Esophagus squamous epithelium (tissue), 5 donors: ENCODE results near the gene KCNN4. TPM values are rescaled to one million over a fixed set of nuclear protein-coding genes. Genes with fewer than 3 reads are reported as not detected.
A peak's percentile ranks its signal among the peaks of the same experiment; 100 is the strongest.

ENCODE experiments used
- DNase-seq: peaks from one replicate; lab custom pipeline; 2025; lab: John Stamatoyannopoulos, UW
- H3K27ac ChIP-seq, 4 donors: fragments of 200-600 bp; sonication (generic); one replicate each; pipeline ENCODE4 v1.5.1; 2016 to 2019; ENCODE audit warnings: mild to moderate bottlenecking in 1 of 4
- H3K27me3 ChIP-seq, 4 donors: fragments of 200-600 bp; sonication (generic); 1 replicate in 3 of 4; 2 replicates in 1 of 4; pipeline versions ENCODE4 v1.5.1 to v1.6.0; 2017 to 2021; ENCODE audit warnings: antibody characterized with exemption in 1 of 4
- H3K36me3 ChIP-seq, 3 donors: fragments of 200-600 bp; sonication (generic); one replicate each; pipeline ENCODE4 v1.5.1; 2016 to 2019
- H3K4me1 ChIP-seq, 3 donors: fragments of 200-600 bp; sonication (generic); one replicate each; pipeline ENCODE4 v1.5.1; 2017 to 2019
- H3K4me3 ChIP-seq, 4 donors: fragments of 200-600 bp; sonication (generic); 1 replicate in 3 of 4; 2 replicates in 1 of 4; pipeline ENCODE4 v1.5.1; 2016 to 2019; ENCODE audit warnings: mild to moderate bottlenecking in 2 of 4, moderate library complexity in 1 of 4
- H3K9me3 ChIP-seq, 3 donors: fragments of 200-600 bp; sonication (generic); one replicate each; pipeline ENCODE4 v1.5.1; 2016 to 2019
- CTCF ChIP-seq, 6 experiments: fragments of 450-650 bp in 4 of 6; fragments of 200-600 bp in 2 of 6; sonication (generic) in 2 of 6; IDR thresholded peaks; one replicate each; pipeline ENCODE4 v1.5.1; 2016 to 2019; ENCODE audit warnings: antibody characterized with exemption in 6 of 6, mild to moderate bottlenecking in 4 of 6, moderate library complexity in 4 of 6
- POLR2A ChIP-seq, 4 donors: fragments of 450-650 bp; IDR thresholded peaks; one replicate each; pipeline ENCODE4 v1.6.1; 2017; ENCODE audit warnings: antibody characterized with exemption in 4 of 4, mild to moderate bottlenecking in 4 of 4, moderate library complexity in 3 of 4
- WGBS, 2 donors: methylation state at CpG; one replicate each; pipeline ENCODE4 v1.1.5; 2018; 5-methylcytosine and 5-hydroxymethylcytosine counted together
- intact Hi-C: fragments of 100-400 bp; cut with DNase I; formaldehyde crosslinking; loops from one replicate; pipeline ENCODE4 v1.15.0; 2022
- total RNA-seq, 4 donors: library from RNA; depleted of rRNA; stranded (reverse); fragments of >200 nt; gene quantifications; one replicate each; pipeline ENCODE4 v1.1.0, GENCODE V29; 2016
- donor health status: DM: yes; HTN: yes; CAD: no.

Gene KCNN4
- total RNA-seq, 4 donors from 2014 or later: 3.2 to 16.9 (median 5.3) TPM

GRCh38 chr19:43789029-43789428, 8.3 kb upstream of the KCNN4 start:
- TF ChIP-seq CTCF (IDR thresholded peaks at IDR 0.05): no peak
- TF ChIP-seq POLR2A (IDR thresholded peaks at IDR 0.05): no peak
- Histone ChIP-seq H3K36me3 (no peaks in the 10 kb centered on the region), H3K9me3 (no peaks in the 10 kb centered on the region), H3K27me3 (peaks cover 0 to 10% (median 0%) of the 10 kb centered on the region in 4 donors), H3K4me3 (no peak overlapping the region), H3K27ac (no peak overlapping the region), H3K4me1 (peaks cover 12 to 17% (median 12%) of the 10 kb centered on the region in 3 donors)
- intact Hi-C loops: loop anchor here (10.0 kb wide), 1 partner anchor 114 kb away; the partner anchor contains the start of gene PLAUR
- WGBS, 2 donors: 8 to 27% methylated on average over 3 of the region's 3 CpGs
- no peak for DNase-seq

GRCh38 chr19:43786665-43787064, 5.9 kb upstream of the KCNN4 start:
- no peak for TF ChIP-seq CTCF (IDR thresholded peaks at IDR 0.05)
- no peak for TF ChIP-seq POLR2A (IDR thresholded peaks at IDR 0.05)
- intact Hi-C loops: loop anchor here (10.0 kb wide), 1 partner anchor 112 kb away; the partner anchor contains the start of gene PLAUR
- H3K9me3 ChIP-seq: no peaks in the 10 kb centered on the region
- peaks cover 0 to 6% (median 0%) of the 10 kb centered on the region in 4 donors for H3K27me3 ChIP-seq
- no peak overlapping the region for H3K4me3 ChIP-seq
- no peak for DNase-seq
- no peaks in the 10 kb centered on the region for H3K36me3 ChIP-seq
- 60% methylated on average over 1 of the region's 1 CpG; no CpG with 5 or more reads in 1 of the 2 donors for WGBS, 2 donors
- H3K4me1 ChIP-seq: peaks cover 13 to 40% (median 21%) of the 10 kb centered on the region in 3 donors
- H3K27ac ChIP-seq: no peak overlapping the region

GRCh38 chr19:43784981-43785808, 4.4 kb upstream of the KCNN4 start:
- WGBS, 2 donors: 4 to 8% methylated on average over 8 to 10 of the region's 10 CpGs
- peak overlapping the region; percentile 59 to 79 (median 70) for H3K27ac ChIP-seq
- H3K36me3 ChIP-seq: no peaks in the 10 kb centered on the region
- TF ChIP-seq CTCF (IDR thresholded peaks at IDR 0.05) (peak; percentile 95 to 99 (median 98)), POLR2A (IDR thresholded peaks at IDR 0.05) (no peak)
- H3K4me1 ChIP-seq: peaks cover 25 to 54% (median 30%) of the 10 kb centered on the region in 3 donors
- H3K9me3 ChIP-seq: no peaks in the 10 kb centered on the region
- no peak for DNase-seq
- intact Hi-C loops: loop anchor here (5.0 to 10.0 kb wide), 2 partner anchors 38 to 110 kb away; partner anchors contain the start of gene PLAUR
- peak overlapping the region in 1 of 4 donors; percentile 36 for H3K4me3 ChIP-seq
- peaks cover 0 to 10% (median 0%) of the 10 kb centered on the region in 4 donors for H3K27me3 ChIP-seq

- Histone ChIP-seq H3K4me3 (no peak overlapping the region), H3K27ac (peak overlapping the region; percentile 59 to 79 (median 70)), H3K27me3 (peaks cover 0 to 10% (median 0%) of the 10 kb centered on the region in 4 donors), H3K4me1 (peaks cover 31 to 62% (median 37%) of the 10 kb centered on the region in 3 donors), H3K36me3 (no peaks in the 10 kb centered on the region), H3K9me3 (no peaks in the 10 kb centered on the region)
- no peak for DNase-seq
- TF ChIP-seq CTCF (IDR thresholded peaks at IDR 0.05): no peak
- TF ChIP-seq POLR2A (IDR thresholded peaks at IDR 0.05): no peak
- 32 to 38% methylated on average over 4 of the region's 4 CpGs for WGBS, 2 donors
- intact Hi-C loops: loop anchor here (5.0 to 10.0 kb wide), 2 partner anchors 37 to 110 kb away; partner anchors contain the start of gene PLAUR
Measured at GRCh38 chr19:43784241-43784980, 3.6 kb upstream of the KCNN4 start.
